ENCODE data around the gene PITHD1.

GRCh38 chr1:23787701-23788100, 9.5 kb downstream of the PITHD1 start:
- TF ChIP-seq POLR2A (IDR thresholded peaks at IDR 0.05) (no peak), CTCF (IDR thresholded peaks at IDR 0.05) (no peak)
